Progenitor cell of endocrine pancreas (in vitro differentiated cells): Measurements from ENCODE around the gene PLEKHG4B. TPM values are rescaled to one million over a fixed set of nuclear protein-coding genes. Genes with fewer than 3 reads are reported as not detected.
A peak's percentile ranks its signal among the peaks of the same experiment; 100 is the strongest.
"Not testable (repeated sequence)": the region's sequence is repeated elsewhere in the genome, so short reads cannot be mapped to it uniquely, and the experiment has no call there.

Experiments
- DNase-seq: peaks from one replicate; pipeline ENCODE4 v3.0.0; 2021; ENCODE audit warnings: low spot score; ENCODE audit not compliant: unreplicated experiment
- H3K27ac Mint-ChIP-seq: 2 replicates; pipeline ENCODE4 v1.8.0; 2021; ENCODE audit warnings: mild to moderate bottlenecking, moderate library complexity, mixed read lengths
- H3K27me3 Mint-ChIP-seq: 2 replicates; pipeline ENCODE4 v1.8.0; 2021; ENCODE audit warnings: mixed read lengths
- H3K36me3 Mint-ChIP-seq: 2 replicates; pipeline ENCODE4 v1.8.0; 2022; ENCODE audit warnings: mixed read lengths; ENCODE audit not compliant: insufficient read depth
- H3K4me1 Mint-ChIP-seq: 2 replicates; pipeline ENCODE4 v1.8.0; 2021; ENCODE audit warnings: low read depth, mixed read lengths
- H3K4me3 Mint-ChIP-seq: 2 replicates; pipeline ENCODE4 v1.8.0; 2021; ENCODE audit warnings: low read depth, mild to moderate bottlenecking, moderate library complexity, mixed read lengths
- H3K9me3 Mint-ChIP-seq: 2 replicates; pipeline ENCODE4 v1.8.0; 2021; ENCODE audit warnings: low read depth, mixed read lengths
- CTCF ChIP-seq: fragments of 200-600 bp; sonication (generic); IDR thresholded peaks from one replicate; pipeline ENCODE4 v1.5.0; 2021; ENCODE audit warnings: antibody characterized with exemption, mild to moderate bottlenecking; ENCODE audit not compliant: unreplicated experiment
- total RNA-seq: library from RNA; stranded (reverse); gene quantifications from 2 replicates; pipeline ENCODE4 v1.2.1, GENCODE V29; 2021

The PLEKHG4B gene
- total RNA-seq, 1 donor from 2014 or later, result 59.5 TPM

- peak within 1 kb of the TSS; percentile 94 for H3K4me3 Mint-ChIP-seq
- not testable (repeated sequence) for H3K9me3 Mint-ChIP-seq, H3K36me3 Mint-ChIP-seq
Measured at GRCh38 chr5:217494-218456, 125.8 kb downstream of the PLEKHG4B start, which contains the start of the genes CCDC127 and SDHA. CCDC127 (minus strand) TSS chr5:218153; CDS start chr5:216849, 1,304 bp downstream. SDHA (plus strand) TSS chr5:218320; CDS start chr5:218356, 36 bp downstream.

GRCh38 chr5:218457-219291 lies 126.7 kb downstream of the PLEKHG4B start:
- H3K27me3 Mint-ChIP-seq, result no peaks in the 10 kb centered on the region
- peak overlapping the region; percentile 94 for H3K4me3 Mint-ChIP-seq
- H3K36me3 Mint-ChIP-seq, result peaks cover 9% of the 10 kb centered on the region
- DNase-seq, result peak; percentile 33
- TF ChIP-seq CTCF, result no peak
- peaks cover 18% of the 10 kb centered on the region for H3K4me1 Mint-ChIP-seq
- no peaks in the 10 kb centered on the region for H3K9me3 Mint-ChIP-seq
- H3K27ac Mint-ChIP-seq, result peak overlapping the region; percentile 91

More at GRCh38 chr5:217494-218456, 125.8 kb downstream of the PLEKHG4B start, which contains the start of the genes CCDC127 and SDHA:
- H3K27me3 Mint-ChIP-seq, result not testable (repeated sequence)
- peak; percentile 52 for TF ChIP-seq CTCF
- DNase-seq, result peak; percentile 99
- H3K27ac Mint-ChIP-seq, result peak within 1 kb of the TSS; percentile 91
- peaks cover 18% of the 10 kb centered on the region for H3K4me1 Mint-ChIP-seq

- DNase-seq, result no peak
- Mint-ChIP-seq H3K27me3 (no peaks in the 10 kb centered on the region), H3K27ac (no peak overlapping the region), H3K4me3 (peak overlapping the region; percentile 94), H3K9me3 (no peaks in the 10 kb centered on the region), H3K36me3 (peaks cover 5% of the 10 kb centered on the region), H3K4me1 (peaks cover 18% of the 10 kb centered on the region)
- TF ChIP-seq CTCF, result no peak
Measured at GRCh38 chr5:219460-219863, 127.5 kb downstream of the PLEKHG4B start.

- Mint-ChIP-seq H3K4me1 (peaks cover 17% of the 10 kb centered on the region), H3K27me3 (no peaks in the 10 kb centered on the region), H3K9me3 (no peaks in the 10 kb centered on the region), H3K4me3 (peak overlapping the region; percentile 94), H3K36me3 (peaks cover 9% of the 10 kb centered on the region), H3K27ac (no peak overlapping the region)
- no peak for TF ChIP-seq CTCF
- no peak for DNase-seq
Measured at GRCh38 chr5:219991-220390, 128.0 kb downstream of the PLEKHG4B start.

- H3K36me3 Mint-ChIP-seq, result peaks cover 23% of the 10 kb centered on the region
- not testable (repeated sequence) for H3K4me3 Mint-ChIP-seq, H3K9me3 Mint-ChIP-seq, H3K27me3 Mint-ChIP-seq, H3K4me1 Mint-ChIP-seq, H3K27ac Mint-ChIP-seq, DNase-seq
Measured at GRCh38 chr5:222951-223715, 131.2 kb downstream of the PLEKHG4B start.
